Measurements from ENCODE around the gene NDUFA8.

GRCh38 chr9:122131401-122132001 is 28.1 kb downstream of the NDUFA8 start:
- TF ChIP-seq CTCF (IDR thresholded peaks at IDR 0.05 in 8 of 11, conservative IDR thresholded peaks at IDR 0.05 in 3 of 11): no peak
- no peak for TF ChIP-seq POLR2A (IDR thresholded peaks at IDR 0.05)
